Activated naive CD4-positive, alpha-beta T cell treated with anti-CD3 and anti-CD28 coated beads, Interleukin-2, amount 50 U/mL, for 16 hours (primary cell): ENCODE results near the gene SUB1.
"Not testable (repeated sequence)": the region's sequence is repeated elsewhere in the genome, so short reads cannot be mapped to it uniquely, and the experiment has no call there.

Experiments used
- DNase-seq: peaks from one replicate; pipeline ENCODE4 v3.0.0-alpha.2; 2020

The SUB1 gene

DNA sequence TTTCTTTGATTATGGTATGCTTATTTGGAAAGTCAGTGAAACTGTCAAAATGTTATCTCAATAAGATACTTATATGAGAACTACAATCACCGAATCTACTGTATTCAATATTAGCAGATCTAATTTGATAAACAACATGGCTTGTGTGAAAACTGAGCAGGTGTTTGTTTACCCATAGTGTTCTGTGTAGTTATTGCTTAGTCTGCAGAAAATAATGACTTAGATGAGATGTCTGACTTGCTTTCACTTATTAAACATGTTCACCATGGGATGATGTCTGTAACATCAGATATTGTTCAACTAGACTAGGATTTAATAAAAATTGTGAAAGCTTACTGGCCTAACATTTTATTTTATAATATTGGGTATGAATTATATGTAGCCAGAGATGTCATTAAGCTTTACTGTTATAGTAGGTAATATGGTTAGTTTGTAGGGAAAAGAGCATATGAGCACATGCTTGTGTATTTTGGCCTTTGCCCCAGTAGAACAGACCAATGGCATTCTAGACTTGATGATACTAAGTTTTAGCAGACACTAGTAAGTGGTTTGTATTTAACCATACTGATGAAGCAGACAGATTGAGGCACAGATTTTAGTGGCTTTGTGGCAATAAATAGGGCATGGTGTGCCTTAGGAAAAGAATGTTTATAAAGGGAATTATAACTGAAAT, 16.4 kb downstream of the SUB1 start:
- DNase-seq: no peak

DNA sequence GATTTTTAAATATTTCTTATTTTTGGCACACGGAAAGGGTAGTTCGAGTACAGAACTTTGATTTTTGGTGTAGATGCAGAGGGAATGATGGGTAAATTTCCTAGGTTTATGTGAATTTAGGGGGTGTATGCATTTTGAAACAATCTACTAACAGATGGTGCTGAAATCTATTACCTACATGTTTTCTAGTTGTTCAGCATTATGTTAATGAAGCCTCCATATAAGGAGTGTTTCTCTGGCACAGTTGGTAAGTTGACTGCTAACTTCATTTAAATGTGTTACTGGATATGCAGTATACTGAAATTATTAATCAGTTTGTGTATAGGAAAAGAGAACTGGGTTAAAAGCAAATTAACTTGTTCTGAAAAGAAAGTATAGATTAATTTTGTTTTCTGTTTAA, 17.5 kb downstream of the SUB1 start:
- DNase-seq: no peak

DNA sequence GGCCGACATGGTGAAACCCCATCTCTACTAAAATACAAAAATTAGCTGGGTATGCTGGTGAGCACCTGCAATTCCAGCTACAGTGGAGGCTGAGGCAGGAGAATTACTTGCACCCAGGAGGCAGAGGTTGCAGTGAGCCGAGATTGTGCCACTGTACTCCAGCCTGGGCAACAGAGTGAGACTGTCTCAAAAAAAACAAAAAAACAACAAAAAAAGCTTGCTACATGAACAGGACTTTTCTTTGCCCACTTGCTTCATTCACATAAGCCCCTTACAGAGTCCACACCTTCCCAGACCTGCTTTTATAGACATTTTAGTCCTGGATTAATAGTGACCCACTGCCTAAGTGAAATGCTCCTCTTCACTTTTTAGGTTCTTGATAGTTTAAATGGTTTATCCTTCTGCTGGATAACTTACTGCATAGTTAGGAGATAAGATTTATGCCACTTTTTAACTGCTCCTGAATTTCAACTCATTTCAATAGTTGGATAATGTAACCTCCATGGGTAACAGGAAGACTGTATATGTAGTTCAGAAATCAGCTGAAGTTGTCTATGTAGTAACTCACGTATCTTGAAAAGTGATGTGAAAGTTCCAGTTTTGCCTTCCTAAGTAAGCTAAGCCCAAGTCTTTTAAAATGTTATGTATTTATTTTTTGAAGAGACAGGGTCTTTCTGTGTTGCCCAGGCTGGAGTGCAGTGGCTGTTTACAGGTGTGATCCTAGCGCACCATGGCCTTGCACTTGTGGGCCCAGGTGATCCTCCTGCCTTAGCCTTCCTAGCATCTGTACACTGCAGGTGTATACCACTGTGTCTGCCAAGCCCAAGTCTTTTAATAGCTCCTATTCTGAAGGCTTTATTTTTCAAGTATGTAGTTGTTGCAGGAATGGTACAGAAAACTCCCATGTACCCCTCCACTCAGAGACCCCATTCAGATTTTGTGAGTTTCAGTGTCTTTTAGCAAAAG, 19.7 kb downstream of the SUB1 start:
- no peak for DNase-seq

DNA sequence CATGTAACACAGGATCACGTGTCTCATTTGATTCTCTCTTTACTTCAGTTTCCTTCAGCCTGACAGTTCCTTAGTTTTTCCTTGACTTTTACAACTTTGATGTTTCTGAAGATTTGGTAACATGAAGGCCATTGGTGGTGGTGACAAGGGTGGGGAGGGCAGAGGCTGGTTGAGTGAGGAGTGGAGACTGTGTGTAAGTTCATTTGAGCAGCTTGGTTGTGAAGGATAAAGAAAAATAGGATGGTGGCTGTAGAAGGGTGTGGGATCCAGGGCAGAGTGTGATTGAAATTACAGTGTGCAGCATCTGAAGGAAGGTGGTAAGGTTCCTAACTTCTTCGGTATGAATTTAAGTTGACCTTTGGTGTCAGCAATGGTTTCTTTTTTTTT, 20.4 kb downstream of the SUB1 start:
- no peak for DNase-seq

DNA sequence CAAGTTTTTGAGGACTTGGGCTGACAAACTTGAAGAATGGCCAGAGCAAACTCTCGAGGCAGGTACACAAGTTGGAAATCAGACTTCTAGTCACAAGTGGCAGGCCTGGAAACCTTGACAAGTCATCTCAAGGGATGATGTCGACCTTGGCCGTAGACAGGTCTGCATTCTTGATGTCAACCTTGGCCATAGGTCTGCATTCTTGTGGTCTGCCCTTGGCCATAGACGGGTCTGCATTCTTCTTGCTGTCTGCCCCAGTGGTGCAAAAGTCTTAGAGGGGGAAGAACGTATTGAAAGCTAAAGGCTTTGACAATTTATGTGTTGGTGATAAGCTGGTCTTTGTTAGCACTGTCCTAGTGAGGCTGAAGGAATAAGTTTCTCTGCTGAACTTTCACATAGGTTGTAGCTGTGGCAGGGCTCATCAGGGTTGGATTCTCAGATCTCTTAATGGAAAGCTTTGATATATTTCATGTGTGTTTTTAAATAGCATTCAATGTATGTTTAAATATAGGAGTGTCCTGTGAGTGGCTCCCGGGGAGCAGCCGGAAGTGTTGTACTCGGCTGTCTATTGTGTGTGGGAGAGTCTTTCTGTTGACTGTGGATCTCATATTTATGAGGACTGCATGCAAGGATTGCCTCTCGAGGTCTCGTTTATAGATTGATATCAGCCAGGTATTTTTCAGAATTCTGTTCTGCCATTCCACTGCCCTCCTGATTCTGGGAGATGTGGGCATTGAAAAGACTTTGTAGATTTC, 27.0 kb downstream of the SUB1 start:
- no peak for DNase-seq

DNA sequence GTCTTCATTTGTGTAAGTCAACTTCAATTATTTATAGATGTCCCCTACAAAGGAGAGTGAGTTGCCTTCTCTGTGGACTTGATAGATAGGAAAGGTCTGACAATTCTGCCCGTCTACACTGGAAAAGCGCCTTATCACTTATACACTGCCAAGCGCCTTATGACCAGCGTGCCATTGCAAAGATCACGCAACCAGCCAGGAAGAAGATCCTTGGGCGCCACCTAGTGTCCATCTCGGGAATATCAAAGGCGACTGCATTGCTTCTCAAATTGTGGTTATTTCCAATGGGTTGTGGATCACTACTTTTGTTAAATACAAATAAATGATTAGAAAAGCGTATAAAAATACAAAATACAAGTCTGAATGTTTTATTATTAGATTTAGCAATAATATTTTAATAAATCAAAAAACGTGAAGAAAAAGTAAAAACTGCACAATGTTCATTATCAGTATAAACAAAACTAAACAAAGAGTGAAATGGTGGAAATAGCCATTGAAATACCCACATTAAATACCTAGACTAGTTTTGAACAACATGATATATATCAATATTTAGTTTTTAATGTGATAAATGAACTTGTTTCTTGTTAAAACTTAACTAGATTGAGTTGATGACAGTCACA, 27.8 kb downstream of the SUB1 start:
- peak; percentile 82 for DNase-seq

DNA sequence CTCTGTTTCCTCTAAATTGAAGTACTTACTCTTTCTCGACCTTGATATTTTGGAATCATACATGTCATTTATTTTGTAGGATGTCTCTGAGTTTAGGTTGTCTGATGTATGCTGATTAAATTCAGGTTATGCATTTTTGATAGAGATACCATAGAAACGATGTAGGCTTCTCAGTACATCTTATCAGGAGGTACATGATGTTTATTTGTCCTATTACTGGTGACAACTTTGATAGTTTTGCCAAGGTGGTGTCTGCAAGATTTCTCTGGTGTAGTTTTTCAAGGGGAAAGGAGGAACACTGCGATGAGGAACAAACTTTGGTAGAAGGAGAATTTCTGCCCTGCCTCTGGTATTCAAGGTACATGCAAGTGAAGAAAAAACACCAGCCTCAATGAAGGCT, 29.9 kb downstream of the SUB1 start:
- DNase-seq: no peak

DNA sequence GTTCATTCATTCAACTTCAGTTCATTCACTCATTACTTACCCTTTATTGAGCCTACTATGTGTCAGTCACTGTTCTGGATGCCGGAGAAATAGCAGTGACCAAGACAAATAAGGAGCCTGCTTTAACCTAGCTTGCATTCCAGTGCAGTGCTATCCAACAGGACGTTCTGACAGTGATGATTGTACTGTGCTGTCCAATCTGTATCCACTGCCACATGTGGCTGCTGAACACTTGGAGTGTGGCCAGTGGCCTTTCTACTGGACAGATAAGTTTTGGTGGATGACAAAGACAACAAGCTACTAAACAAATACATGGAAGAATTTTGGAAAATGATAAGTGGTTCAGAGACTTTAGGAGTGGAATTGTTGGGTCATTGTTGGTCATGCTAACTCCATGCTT, 33.6 kb downstream of the SUB1 start:
- no peak for DNase-seq

DNA sequence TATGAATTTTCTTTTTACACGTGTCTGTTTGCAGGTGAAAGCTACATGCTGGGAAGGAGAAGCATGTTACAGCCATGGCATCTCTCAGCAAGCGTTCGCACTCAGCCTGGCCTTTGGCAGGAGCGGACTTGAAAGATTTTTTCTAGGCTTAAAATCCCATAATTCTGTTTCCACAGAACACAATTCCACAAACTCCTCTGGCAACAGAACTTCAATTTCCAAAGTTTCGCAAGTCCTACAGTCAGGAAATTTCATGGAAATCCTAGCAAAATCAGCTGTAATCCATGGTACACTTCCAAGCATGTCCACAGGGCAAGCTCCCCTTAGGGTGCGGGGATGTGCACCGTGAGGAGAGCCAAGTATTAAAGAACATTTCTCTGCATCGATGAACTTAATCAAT, 35.9 kb downstream of the SUB1 start:
- DNase-seq: no peak

DNA sequence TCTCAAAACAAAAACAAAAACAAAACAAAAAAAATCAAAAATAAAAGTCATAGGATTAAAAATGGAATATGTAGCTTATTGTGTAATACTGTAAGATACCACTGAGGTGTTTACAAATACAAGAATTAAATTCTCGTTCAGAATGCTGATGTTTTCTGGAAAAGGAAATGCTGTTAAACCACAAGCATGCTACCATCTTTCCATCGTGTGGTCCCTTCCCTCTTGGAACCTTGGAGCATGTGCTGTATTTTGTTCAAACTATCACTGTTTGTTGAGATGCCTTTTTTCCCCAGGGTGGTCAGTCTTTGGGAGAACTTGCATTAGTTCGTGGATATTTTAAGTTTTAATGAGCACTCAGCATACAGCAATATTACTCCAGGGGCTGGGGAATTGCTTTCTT, 39.7 kb downstream of the SUB1 start:
- no peak for DNase-seq

DNA sequence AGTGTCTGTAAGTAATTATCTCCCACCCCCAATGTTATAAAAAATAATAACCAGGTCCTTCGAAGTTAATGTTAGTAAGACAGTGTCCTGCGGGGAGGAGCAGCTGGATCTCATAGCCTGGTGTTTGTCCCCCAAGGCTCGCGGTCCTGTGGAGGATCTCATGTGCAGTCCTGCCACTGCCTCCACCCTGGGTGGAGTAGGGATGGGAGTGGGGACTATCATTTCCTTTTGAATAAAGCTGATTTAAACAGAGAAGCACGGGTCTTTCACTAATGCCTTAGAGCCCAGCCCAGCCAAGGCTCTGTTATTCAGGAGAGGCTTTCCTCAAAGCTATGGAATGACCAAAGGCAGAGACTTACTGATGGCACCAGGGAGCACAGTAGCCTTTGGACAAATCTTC, 40.2 kb downstream of the SUB1 start:
- DNase-seq: no peak

DNA sequence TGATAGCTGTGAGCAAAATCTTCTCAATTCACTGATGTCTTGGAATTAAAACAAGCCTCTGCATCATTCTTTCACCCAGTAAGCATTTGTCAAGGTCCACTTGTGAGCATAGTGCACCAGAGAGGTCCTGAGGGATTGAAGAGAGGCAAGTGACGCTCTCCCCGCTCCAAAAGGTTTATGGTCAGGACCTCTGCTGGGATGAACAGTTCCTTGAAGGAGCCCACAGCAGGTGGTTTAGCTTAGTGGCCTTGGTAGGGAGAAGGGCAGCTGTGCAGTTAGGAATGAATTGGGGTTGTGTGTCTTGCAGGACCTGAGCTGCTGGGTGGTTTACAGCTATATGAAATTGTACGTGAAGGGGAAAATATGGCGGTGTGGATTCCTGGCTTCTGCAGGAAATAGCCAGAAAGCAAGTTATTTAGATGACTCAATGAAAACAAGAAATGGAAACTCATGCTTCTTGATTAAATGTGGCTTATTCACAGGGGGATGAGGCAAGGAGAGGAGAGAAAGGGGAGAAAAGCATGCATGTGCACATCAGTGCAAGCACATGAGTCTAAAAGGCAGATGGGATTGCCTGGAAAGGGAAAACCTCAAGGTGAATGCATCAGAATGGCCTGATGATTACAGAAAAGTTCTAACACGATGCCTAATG, 42.0 kb downstream of the SUB1 start:
- DNase-seq: no peak

DNA sequence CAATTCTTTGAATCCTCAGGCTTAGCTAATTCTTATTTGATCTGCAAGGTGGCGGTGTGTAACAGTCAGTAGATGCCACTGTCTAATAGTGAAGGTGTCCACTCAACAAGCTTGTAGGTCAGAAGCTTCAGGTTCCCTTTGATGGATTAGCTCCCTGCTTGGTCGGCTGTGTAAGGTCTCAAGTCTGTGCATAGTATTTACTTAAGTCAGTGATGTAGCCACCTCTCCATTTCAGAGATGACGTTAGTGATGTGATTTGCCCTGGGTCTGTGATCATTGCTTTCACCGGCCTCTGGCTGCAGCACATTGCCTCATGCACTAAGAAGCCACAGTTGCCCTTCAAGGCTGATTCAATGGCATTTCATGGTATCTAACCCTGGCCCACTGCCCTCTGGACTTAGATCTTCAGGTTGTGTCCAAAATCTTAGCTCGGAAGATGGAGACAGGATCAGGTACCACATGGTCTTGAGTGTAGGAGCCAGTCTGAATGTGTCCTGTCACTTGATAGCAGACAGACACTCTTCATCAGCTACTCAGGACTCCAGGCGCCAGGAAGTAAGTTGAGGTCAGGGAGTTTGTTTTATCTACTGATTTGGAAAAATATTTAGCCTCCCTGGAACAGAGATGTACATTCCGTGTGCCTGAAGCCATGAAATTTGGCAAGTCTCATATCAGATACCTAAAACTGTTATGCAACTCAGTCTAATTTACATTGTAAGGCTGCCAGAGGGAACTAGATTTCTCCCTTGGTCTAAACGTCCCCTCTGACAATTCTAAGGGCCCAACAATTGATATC, 42.9 kb downstream of the SUB1 start:
- no peak for DNase-seq

DNA sequence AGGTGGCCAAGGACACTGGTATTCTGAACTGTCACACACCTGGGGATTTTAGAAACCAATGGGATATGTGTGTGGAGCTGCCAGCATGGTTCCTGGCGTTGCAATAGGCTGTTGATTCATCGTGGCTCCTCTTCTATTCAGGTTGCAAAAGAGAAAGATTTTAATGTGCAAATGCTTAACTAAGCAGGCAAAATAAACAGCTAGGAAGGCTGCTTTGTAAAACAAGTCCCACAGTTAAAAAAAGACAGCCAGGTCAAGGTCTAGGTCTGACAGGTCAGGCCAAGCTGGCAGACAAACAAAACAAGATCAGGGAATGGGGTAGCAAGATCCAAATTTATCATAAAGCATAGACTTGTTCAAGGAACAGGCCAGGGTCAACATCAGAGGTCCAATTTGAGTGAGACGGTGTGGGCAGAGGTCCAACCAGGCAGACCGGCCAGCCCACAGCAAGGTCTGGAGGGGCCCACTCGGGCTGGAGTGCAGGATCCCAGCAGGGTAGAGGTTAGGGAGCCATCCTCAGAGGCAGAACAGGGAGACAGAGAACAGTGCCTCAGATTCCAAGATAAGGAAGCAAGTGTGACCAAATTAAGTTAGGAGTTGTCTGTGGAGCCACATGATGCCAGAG, 45.6 kb downstream of the SUB1 start:
- DNase-seq: no peak

DNA sequence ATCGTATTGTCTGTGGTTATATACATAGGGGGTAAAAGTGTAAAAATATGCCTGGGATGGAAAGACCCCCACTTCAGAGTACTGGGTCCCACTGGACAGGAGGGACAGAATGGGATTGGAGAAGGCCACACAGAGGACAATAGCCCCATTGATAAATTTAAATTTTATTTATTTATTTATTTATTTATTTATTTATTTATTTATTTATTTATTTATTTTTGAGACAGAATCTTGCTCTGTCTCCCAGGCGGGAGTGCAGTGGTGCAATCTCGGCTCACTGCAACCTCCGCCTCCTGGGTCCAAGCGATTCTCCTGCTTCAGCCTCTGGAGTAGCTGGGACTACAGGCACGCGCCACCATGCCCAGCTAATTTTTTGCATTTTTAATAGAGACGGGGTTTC, 47.7 kb downstream of the SUB1 start:
- not testable (repeated sequence) for DNase-seq

DNA sequence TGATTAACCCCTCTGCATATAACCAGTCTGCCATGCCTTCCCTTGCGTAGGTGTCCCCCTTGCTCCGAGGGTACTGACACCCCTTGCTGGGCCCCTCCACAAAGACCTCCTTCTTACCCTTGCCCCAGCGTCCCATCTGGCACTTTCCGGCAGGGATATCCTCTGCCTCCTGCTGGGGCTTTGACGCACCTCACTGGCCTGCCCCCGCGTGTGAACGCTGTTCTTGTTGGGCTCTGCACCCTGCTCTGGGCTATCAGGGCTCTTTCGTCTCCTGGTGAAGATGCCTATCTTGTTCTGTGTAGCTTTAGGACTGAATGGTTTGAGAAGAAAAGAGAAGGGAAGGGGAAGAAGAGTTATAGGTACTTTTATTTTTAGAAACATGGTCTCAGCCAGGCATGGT, 53.0 kb downstream of the SUB1 start:
- no peak for DNase-seq

DNA sequence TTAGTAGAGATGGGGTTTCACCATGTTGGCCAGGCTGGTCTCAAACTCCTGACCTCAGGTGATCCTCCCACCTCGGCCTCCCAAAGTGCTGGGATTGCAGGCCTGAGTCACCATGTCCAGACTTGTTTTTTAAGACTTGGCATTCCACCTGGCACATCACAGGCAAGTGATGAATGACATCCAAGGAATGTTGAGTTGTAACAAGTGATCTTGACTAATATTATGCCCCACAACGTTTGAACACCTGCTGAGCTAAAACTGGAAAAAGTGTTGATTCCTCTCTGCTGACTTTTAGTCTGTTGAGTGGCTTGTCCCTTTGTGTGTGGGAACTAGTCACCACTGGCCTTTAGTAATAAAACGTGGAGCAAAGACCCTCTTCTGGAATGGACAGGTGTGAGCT, 54.6 kb downstream of the SUB1 start:
- DNase-seq: no peak

DNA sequence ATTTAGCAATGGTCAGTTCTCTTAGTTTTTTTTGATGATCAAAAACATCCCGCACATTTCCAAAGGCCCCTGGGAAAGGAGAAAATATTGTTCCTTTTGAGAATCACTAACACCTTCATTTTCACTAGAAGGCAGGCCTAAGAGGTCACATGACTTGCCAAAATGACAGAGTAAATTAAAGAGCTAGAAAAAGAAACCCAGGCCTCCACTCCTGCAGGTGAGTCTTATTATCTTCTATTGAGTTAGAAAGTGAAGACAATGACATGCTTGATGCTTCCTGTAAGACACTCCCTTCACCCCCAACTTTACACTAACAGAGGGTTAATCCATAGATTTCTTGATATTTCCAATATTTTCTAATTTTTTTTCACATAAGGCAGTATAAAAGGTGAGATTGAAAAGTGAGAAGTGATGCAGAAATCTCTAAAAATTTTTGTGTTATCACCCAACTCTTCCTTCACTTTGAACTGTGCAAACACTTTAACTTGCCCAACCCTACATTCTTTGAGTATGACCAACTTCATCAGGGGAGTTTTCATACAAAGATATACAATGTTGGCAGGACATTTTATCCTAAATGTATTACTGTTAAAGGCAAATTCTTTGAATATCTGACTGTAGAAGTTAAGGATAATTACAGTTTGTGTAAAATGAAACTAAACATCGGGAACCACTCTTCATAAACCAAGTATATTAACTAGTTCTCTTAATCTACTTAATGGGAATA, 57.1 kb downstream of the SUB1 start:
- no peak for DNase-seq

DNA sequence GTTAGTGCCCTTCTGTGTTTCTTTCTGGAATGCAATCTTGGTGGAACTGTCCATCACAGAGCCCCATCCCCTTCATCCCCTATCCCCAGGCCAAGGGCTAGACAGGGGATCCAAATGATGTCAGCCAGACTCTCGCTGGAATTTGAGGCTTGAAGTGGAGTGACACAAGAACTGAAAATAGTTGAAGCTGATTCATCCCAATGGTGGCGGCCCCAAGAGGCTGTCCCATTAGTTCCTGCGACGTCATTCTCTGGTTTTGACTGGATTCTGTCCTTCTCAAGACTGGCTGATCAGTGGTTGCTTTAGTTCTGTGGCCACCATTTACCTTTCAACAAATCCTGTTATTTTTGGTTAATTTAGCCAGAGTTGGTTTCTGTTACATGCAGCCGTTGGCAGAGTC, 59.9 kb downstream of the SUB1 start:
- DNase-seq: no peak
